OCI-LY1 (cell line): ENCODE results near the gene STX18.
"Not testable (repeated sequence)": the region's sequence is repeated elsewhere in the genome, so short reads cannot be mapped to it uniquely, and the experiment has no call there.

ENCODE experiments used
- H2AFZ ChIP-seq: fragments of 200-600 bp; sonication (generic), shearing (Covaris generic); 2 replicates; pipeline ENCODE4 v1.6.0; 2014; ENCODE audit warnings: antibody characterized with exemption, mild to moderate bottlenecking, low read length
- H3F3A ChIP-seq: fragments of 200-600 bp; sonication (generic), shearing (Covaris generic); 2 replicates; pipeline ENCODE4 v1.6.0; 2014; ENCODE audit warnings: mild to moderate bottlenecking, antibody characterized with exemption, low read length, moderate library complexity; ENCODE audit not compliant: insufficient read depth
- H3K27ac ChIP-seq: fragments of 200-600 bp; sonication (generic); 2 replicates; pipeline ENCODE4 v1.5.1; 2014; ENCODE audit warnings: low read length, mixed run types, mild to moderate bottlenecking, low read depth; ENCODE audit not compliant: poor library complexity, severe bottlenecking
- H3K27me3 ChIP-seq: fragments of 200-600 bp; sonication (generic); 2 replicates; pipeline ENCODE4 v1.6.0; 2014; ENCODE audit warnings: antibody characterized with exemption, mild to moderate bottlenecking, low read length, moderate library complexity; ENCODE audit not compliant: insufficient read depth
- H3K36me3 ChIP-seq: fragments of 200-600 bp; sonication (generic); 2 replicates; pipeline ENCODE4 v1.6.1; 2014; ENCODE audit warnings: mild to moderate bottlenecking, antibody characterized with exemption, low read length, moderate library complexity, mixed read lengths; ENCODE audit not compliant: insufficient read depth
- H3K4me1 ChIP-seq: fragments of 200-600 bp; sonication (generic); 2 replicates; pipeline ENCODE4 v1.5.1; 2014; ENCODE audit warnings: mild to moderate bottlenecking, low read length, moderate library complexity; ENCODE audit not compliant: insufficient read depth, severe bottlenecking
- H3K4me2 ChIP-seq: fragments of 200-600 bp; sonication (generic), shearing (Covaris generic); 2 replicates; pipeline ENCODE4 v1.6.1; 2014; ENCODE audit warnings: low read length
- H3K4me3 ChIP-seq: fragments of 200-600 bp; sonication (generic); 2 replicates; pipeline ENCODE4 v1.5.1; 2014; ENCODE audit warnings: low read length, low read depth, mild to moderate bottlenecking, mixed read lengths; ENCODE audit not compliant: poor library complexity, severe bottlenecking
- H3K79me2 ChIP-seq: fragments of 200-600 bp; shearing (Covaris generic); 2 replicates; pipeline ENCODE4 v1.6.1; 2016; ENCODE audit warnings: mixed run types, low read length, mixed read lengths; ENCODE audit not compliant: insufficient read depth
- H3K9ac ChIP-seq: fragments of 200-600 bp; sonication (generic), shearing (Covaris generic); 2 replicates; pipeline ENCODE4 v1.6.1; 2014; ENCODE audit warnings: mild to moderate bottlenecking, low read length, mixed read lengths
- H3K9me2 ChIP-seq: fragments of 200-600 bp; sonication (generic), shearing (Covaris generic); 2 replicates; pipeline ENCODE4 v1.6.1; 2014; ENCODE audit warnings: low read depth, mild to moderate bottlenecking, low read length, mixed read lengths
- H3K9me3 ChIP-seq: fragments of 200-600 bp; shearing (Covaris generic); 2 replicates; pipeline ENCODE4 v1.6.1; 2014; ENCODE audit warnings: low read length, mixed read lengths
- H4K20me1 ChIP-seq: fragments of 200-600 bp; sonication (generic), shearing (Covaris generic); 2 replicates; pipeline ENCODE4 v1.6.0; 2016; ENCODE audit warnings: mild to moderate bottlenecking, low read length; ENCODE audit not compliant: insufficient read depth
- CTCF ChIP-seq: fragments of 200-600 bp; sonication (generic), shearing (Covaris generic); IDR thresholded peaks from 2 replicates; pipeline ENCODE4 v1.5.1; 2017; ENCODE audit warnings: mild to moderate bottlenecking, antibody characterized with exemption, low read length, moderate library complexity, mixed read lengths
- EZH2 ChIP-seq: fragments of 200-600 bp; sonication (generic), shearing (Covaris generic); IDR thresholded peaks from 2 replicates; pipeline ENCODE4 v1.8.0; 2017; ENCODE audit warnings: borderline replicate concordance, mixed run types, mild to moderate bottlenecking, antibody characterized with exemption, low read length, moderate library complexity, mixed read lengths

Gene STX18

GRCh38 chr4:4512282-4512681 lies 29.6 kb downstream of the STX18 start:
- Histone ChIP-seq H3F3A (no peaks in the 10 kb centered on the region), H3K9me3 (no peaks in the 10 kb centered on the region), H3K27me3 (no peaks in the 10 kb centered on the region), H3K4me1 (no peaks in the 10 kb centered on the region), H3K9me2 (no peaks in the 10 kb centered on the region), H3K4me2 (no peak overlapping the region), H3K4me3 (no peak overlapping the region), H4K20me1 (no peaks in the 10 kb centered on the region), H3K27ac (no peak overlapping the region), H3K36me3 (no peaks in the 10 kb centered on the region), H3K79me2 (no peaks in the 10 kb centered on the region), H2AFZ (no peak overlapping the region), H3K9ac (no peak overlapping the region)
- TF ChIP-seq CTCF (no peak), EZH2 (no peak)

GRCh38 chr4:4510641-4511040 lies 31.2 kb downstream of the STX18 start:
- H3K4me2 ChIP-seq, H3K27ac ChIP-seq, H3K27me3 ChIP-seq, H4K20me1 ChIP-seq, H3K4me3 ChIP-seq, H3K36me3 ChIP-seq, H2AFZ ChIP-seq, H3K9me2 ChIP-seq, H3K4me1 ChIP-seq, H3F3A ChIP-seq, H3K9me3 ChIP-seq, H3K79me2 ChIP-seq, H3K9ac ChIP-seq: not testable (repeated sequence)

GRCh38 chr4:4509521-4509920 lies 32.3 kb downstream of the STX18 start:
- no peaks in the 10 kb centered on the region for H3K79me2 ChIP-seq
- H3K9me2 ChIP-seq, result no peaks in the 10 kb centered on the region
- H3K4me2 ChIP-seq, result no peak overlapping the region
- no peaks in the 10 kb centered on the region for H3K4me1 ChIP-seq
- no peak overlapping the region for H3K9ac ChIP-seq
- no peaks in the 10 kb centered on the region for H3K9me3 ChIP-seq
- no peaks in the 10 kb centered on the region for H3K36me3 ChIP-seq
- H3K4me3 ChIP-seq, result no peak overlapping the region
- no peak overlapping the region for H2AFZ ChIP-seq
- H3K27me3 ChIP-seq, result no peaks in the 10 kb centered on the region
- no peak overlapping the region for H3K27ac ChIP-seq
- TF ChIP-seq EZH2 (no peak), CTCF (no peak)
- no peaks in the 10 kb centered on the region for H4K20me1 ChIP-seq
- no peaks in the 10 kb centered on the region for H3F3A ChIP-seq

GRCh38 chr4:4507923-4508322 lies 33.9 kb downstream of the STX18 start:
- Histone ChIP-seq H3K9ac (no peak overlapping the region), H3K79me2 (no peaks in the 10 kb centered on the region), H3K9me3 (no peaks in the 10 kb centered on the region), H3K27me3 (no peaks in the 10 kb centered on the region), H3K9me2 (no peaks in the 10 kb centered on the region), H2AFZ (no peak overlapping the region), H3F3A (no peaks in the 10 kb centered on the region), H4K20me1 (no peaks in the 10 kb centered on the region), H3K4me3 (no peak overlapping the region), H3K4me2 (no peak overlapping the region), H3K4me1 (peaks cover 7% of the 10 kb centered on the region), H3K27ac (no peak overlapping the region), H3K36me3 (no peaks in the 10 kb centered on the region)
- no peak for TF ChIP-seq EZH2
- TF ChIP-seq CTCF, result peak; percentile 46; the same call in 1 of the 2 replicates
